Transverse colon (tissue), 4 donors: Measurements from ENCODE around the gene PPFIBP2. TPM values are rescaled to one million over a fixed set of nuclear protein-coding genes. Genes with fewer than 3 reads are reported as not detected.

Experiments used
- DNase-seq: peaks from one replicate; pipeline ENCODE4 v3.0.0-alpha.2; 2019
- H3K27ac ChIP-seq, 4 donors: fragments of 200-600 bp; sonication (generic); 2 replicates each; pipeline ENCODE4 v1.5.1; 2016 to 2018; ENCODE audit warnings: inconsistent platforms in 4 of 4
- H3K27me3 ChIP-seq: fragments of 200-600 bp; sonication (generic); 2 replicates; pipeline ENCODE4 v1.5.1; 2017; ENCODE audit warnings: inconsistent platforms
- H3K36me3 ChIP-seq, 4 donors: fragments of 200-600 bp; sonication (generic); 2 replicates each; pipeline ENCODE4 v1.5.1; 2017 to 2019; ENCODE audit warnings: inconsistent platforms in 4 of 4
- H3K4me1 ChIP-seq, 4 donors: fragments of 200-600 bp; sonication (generic); 2 replicates each; pipeline ENCODE4 v1.5.1; 2017 to 2020; ENCODE audit warnings: inconsistent platforms in 4 of 4
- H3K4me3 ChIP-seq, 4 donors: fragments of 200-600 bp; sonication (generic); 1 replicate in 1 of 4; 2 replicates in 3 of 4; pipeline versions ENCODE4 v1.5.1 to v1.6.1; 2017 to 2019; ENCODE audit warnings: inconsistent platforms in 4 of 4
- H3K9me3 ChIP-seq, 2 donors: fragments of 200-600 bp; sonication (generic); 2 replicates each; pipeline ENCODE4 v1.5.1; 2017 to 2019; ENCODE audit warnings: inconsistent platforms in 2 of 2
- EP300 ChIP-seq: sonication (generic); formaldehyde crosslinking; IDR thresholded peaks from one replicate; pipeline ENCODE4 v1.6.1; 2017; ENCODE audit warnings: antibody characterized with exemption, low read depth
- POLR2A ChIP-seq: fragments of 450-650 bp; IDR thresholded peaks from one replicate; pipeline ENCODE4 v1.6.1; 2016; ENCODE audit warnings: antibody characterized with exemption, mild to moderate bottlenecking, moderate library complexity
- POLR2AphosphoS5 ChIP-seq, 3 donors: sonication (generic); formaldehyde crosslinking; IDR thresholded peaks; one replicate each; pipeline ENCODE4 v1.6.1; 2016; ENCODE audit warnings: antibody characterized with exemption in 3 of 3
- WGBS, 2 donors: methylation state at CpG; one replicate each; pipeline ENCODE4 v1.1.5; 2018; ENCODE audit warnings: low coverage in 1 of 2; 5-methylcytosine and 5-hydroxymethylcytosine counted together
- in situ Hi-C, 4 donors: fragments of 200-750 bp; cut with MboI; loops; one replicate each; pipeline versions ENCODE4 v1.15.0 to v1.15.1; 2017; ENCODE audit warnings: low sequenced_read_pairs in 3 of 4, low pct_ligation_motif_present in 1 of 4, low pct_unique_long_range_greater_than_20kb in 1 of 4
- intact Hi-C: fragments of 100-400 bp; cut with DNase I; formaldehyde crosslinking; loops from one replicate; pipeline ENCODE4 v1.15.1; 2023; ENCODE audit warnings: low total_unique reads
- total RNA-seq, 4 donors: library from RNA; depleted of rRNA; stranded (reverse); fragments of >200 nt; gene quantifications; one replicate each; pipeline ENCODE4 v1.1.0, GENCODE V29; 2016
- TF ChIP-seq, protein P1 (sequence below), 5 experiments: fragments of 200-600 bp in 3 of 5; fragments of 450-650 bp in 2 of 5; sonication (generic) in 3 of 5; IDR thresholded peaks; 1 replicate in 2 of 5; 2 replicates in 3 of 5; pipeline ENCODE4 v1.5.1; 2016 to 2017; ENCODE audit warnings: antibody characterized with exemption in 5 of 5, inconsistent platforms in 3 of 5, mild to moderate bottlenecking in 2 of 5, moderate library complexity in 1 of 5

The PPFIBP2 gene
- total RNA-seq, 4 donors from 2014 or later = 36.0 to 257 (median 83.3) TPM

GRCh38 chr11:7569044-7569443, 55.2 kb downstream of the PPFIBP2 start:
- no peak for DNase-seq
- H3K9me3 ChIP-seq = no peaks in the 10 kb centered on the region
- peaks cover 19 to 28% (median 25%) of the 10 kb centered on the region in 4 donors for H3K4me1 ChIP-seq
- H3K36me3 ChIP-seq = no peaks in the 10 kb centered on the region
- H3K4me3 ChIP-seq = no peak overlapping the region
- intact Hi-C loops = no loop called here
- in situ Hi-C loops = loop anchor here in 2 of 4 donors (25.0 kb wide), 1 partner anchor 93 kb away; the partner anchor contains the start of gene CYB5R2 (in 2 of the 2)
- no peak overlapping the region for H3K27ac ChIP-seq
- TF ChIP-seq POLR2A (no peak), POLR2AphosphoS5 (IDR thresholded peaks at IDR 0.05) (no peak), EP300 (no peak)
- TF ChIP-seq, protein P1, sequence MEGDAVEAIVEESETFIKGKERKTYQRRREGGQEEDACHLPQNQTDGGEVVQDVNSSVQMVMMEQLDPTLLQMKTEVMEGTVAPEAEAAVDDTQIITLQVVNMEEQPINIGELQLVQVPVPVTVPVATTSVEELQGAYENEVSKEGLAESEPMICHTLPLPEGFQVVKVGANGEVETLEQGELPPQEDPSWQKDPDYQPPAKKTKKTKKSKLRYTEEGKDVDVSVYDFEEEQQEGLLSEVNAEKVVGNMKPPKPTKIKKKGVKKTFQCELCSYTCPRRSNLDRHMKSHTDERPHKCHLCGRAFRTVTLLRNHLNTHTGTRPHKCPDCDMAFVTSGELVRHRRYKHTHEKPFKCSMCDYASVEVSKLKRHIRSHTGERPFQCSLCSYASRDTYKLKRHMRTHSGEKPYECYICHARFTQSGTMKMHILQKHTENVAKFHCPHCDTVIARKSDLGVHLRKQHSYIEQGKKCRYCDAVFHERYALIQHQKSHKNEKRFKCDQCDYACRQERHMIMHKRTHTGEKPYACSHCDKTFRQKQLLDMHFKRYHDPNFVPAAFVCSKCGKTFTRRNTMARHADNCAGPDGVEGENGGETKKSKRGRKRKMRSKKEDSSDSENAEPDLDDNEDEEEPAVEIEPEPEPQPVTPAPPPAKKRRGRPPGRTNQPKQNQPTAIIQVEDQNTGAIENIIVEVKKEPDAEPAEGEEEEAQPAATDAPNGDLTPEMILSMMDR (IDR thresholded peaks at IDR 0.05) = no peak
- 100% methylated on average over 1 of the region's 1 CpG; no CpG with 5 or more reads in 1 of the 2 donors for WGBS, 2 donors
- H3K27me3 ChIP-seq = no peaks in the 10 kb centered on the region

DNA sequence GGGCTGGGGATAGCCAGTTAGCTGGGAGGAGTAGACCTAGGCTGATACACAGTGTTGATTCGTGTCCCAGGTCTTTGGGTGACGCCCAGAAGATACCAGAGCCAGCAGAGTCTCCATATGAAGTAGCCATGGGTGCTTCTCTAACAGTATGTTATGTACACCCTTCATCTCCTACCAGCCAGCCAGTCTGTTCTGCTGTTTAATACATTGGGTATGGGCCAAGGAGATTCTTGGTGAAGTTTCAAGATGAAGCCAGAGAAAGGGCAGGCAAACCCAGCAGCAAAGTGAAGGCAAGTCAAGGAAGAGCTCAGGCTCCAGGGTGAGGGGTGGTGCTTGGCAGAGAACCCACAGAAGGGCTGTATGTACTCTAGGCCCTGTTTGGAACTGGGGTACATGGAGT, 56.4 kb downstream of the PPFIBP2 start:
- H3K36me3 ChIP-seq = no peaks in the 10 kb centered on the region
- WGBS, 2 donors = 92% methylated on average over 2 of the region's 2 CpGs; no CpG with 5 or more reads in 1 of the 2 donors
- H3K9me3 ChIP-seq = no peaks in the 10 kb centered on the region
- H3K4me3 ChIP-seq = no peak overlapping the region
- intact Hi-C loops = no loop called here
- no peak overlapping the region for H3K27ac ChIP-seq
- peaks cover 26 to 40% (median 36%) of the 10 kb centered on the region in 4 donors for H3K4me1 ChIP-seq
- DNase-seq = no peak
- in situ Hi-C loops = loop anchor here in 3 of 4 donors (5.0 to 25.0 kb wide), 2 partner anchors 92 to 97 kb away; partner anchors contain the start of gene CYB5R2 (in 2 of the 3)
- no peaks in the 10 kb centered on the region for H3K27me3 ChIP-seq
- TF ChIP-seq, protein P1 (IDR thresholded peaks at IDR 0.05) = no peak
- TF ChIP-seq POLR2A = no peak
- TF ChIP-seq POLR2AphosphoS5 (IDR thresholded peaks at IDR 0.05) = no peak
- TF ChIP-seq EP300 = no peak

DNA sequence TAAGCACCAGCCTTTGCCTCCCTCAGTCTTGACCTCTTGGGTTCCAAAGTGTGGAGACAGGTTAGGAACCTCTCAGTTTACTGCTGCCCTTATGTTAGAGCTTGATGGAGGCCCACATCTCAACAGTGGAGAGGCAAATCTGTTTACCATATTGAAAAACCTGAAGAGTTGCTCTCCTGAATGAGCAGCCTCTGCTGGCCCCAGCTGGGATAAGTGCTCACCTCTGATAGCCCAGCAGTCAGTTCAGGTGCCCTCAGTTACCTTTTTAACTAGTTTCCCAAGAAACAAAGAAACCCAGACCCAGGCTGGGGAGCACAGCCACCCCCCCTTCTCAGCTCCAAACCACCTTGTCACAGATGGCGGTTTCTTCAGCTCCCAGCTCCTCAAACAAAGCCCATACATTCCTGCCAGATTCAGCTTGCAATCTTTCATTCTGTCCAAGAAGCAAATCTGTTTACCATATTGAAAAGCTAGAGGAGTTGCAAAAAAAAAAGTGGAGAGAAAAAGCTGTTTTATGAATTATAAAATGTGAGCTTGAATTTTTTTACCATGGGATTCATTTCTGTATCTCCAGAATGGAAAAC, 57.2 kb downstream of the PPFIBP2 start:
- Histone ChIP-seq H3K4me1 (peaks cover 34 to 48% (median 44%) of the 10 kb centered on the region in 4 donors), H3K4me3 (no peak overlapping the region), H3K36me3 (no peaks in the 10 kb centered on the region), H3K9me3 (no peaks in the 10 kb centered on the region), H3K27ac (peak overlapping the region in 1 of 4 donors; percentile 86), H3K27me3 (no peaks in the 10 kb centered on the region)
- WGBS, 2 donors = 96 to 100% methylated on average over 1 of the region's 1 CpG
- no peak for TF ChIP-seq POLR2AphosphoS5 (IDR thresholded peaks at IDR 0.05)
- TF ChIP-seq EP300 = no peak
- TF ChIP-seq, protein P1 (IDR thresholded peaks at IDR 0.05) = no peak
- TF ChIP-seq POLR2A = no peak
- DNase-seq = no peak
- in situ Hi-C loops (loop anchor here in 3 of 4 donors (5.0 to 25.0 kb wide), 2 partner anchors 91 to 96 kb away; partner anchors contain the start of gene CYB5R2 (in 2 of the 3)), intact Hi-C loops (no loop called here)

DNA sequence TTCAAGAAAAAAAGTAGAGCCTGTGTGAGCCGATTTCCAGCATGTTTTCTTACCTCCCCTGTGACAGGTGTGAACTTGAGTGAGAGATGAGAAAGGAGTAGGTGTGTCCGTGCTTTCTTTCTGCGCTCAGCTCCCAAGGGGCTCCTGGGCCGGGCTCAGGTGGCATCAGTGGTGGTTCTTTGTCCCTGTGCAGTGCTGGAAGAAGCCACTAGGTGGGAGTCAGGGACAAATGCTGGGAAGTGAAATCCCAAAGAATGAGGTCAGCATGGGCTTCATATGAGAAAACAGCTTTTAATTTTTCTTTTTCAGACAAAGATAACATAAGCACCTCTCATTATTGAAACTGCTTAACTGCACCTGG, 57.8 kb downstream of the PPFIBP2 start:
- H3K9me3 ChIP-seq = no peaks in the 10 kb centered on the region
- 13 to 14% methylated on average over 4 of the region's 4 CpGs for WGBS, 2 donors
- H3K36me3 ChIP-seq = no peaks in the 10 kb centered on the region
- in situ Hi-C loops = loop anchor here in 3 of 4 donors (5.0 to 25.0 kb wide), 2 partner anchors 91 to 96 kb away; partner anchors contain the start of gene CYB5R2 (in 2 of the 3)
- peak overlapping the region; percentile 86 to 92 (median 88) for H3K27ac ChIP-seq
- H3K4me3 ChIP-seq = no peak overlapping the region
- no peaks in the 10 kb centered on the region for H3K27me3 ChIP-seq
- peaks cover 40 to 54% (median 50%) of the 10 kb centered on the region in 4 donors for H3K4me1 ChIP-seq
- intact Hi-C loops = no loop called here
- TF ChIP-seq POLR2A = no peak
- TF ChIP-seq, protein P1 (IDR thresholded peaks at IDR 0.05) = peak; percentile 88 to 96 (median 94)
- peak; percentile 82 for DNase-seq
